GM19351 (cell line): ENCODE measurements around the gene FAM161A.
A peak's percentile ranks its signal among the peaks of the same experiment; 100 is the strongest.

ENCODE experiments used
- ATAC-seq: cut with Tn5 transposase; IDR thresholded peaks from one replicate; pipeline ENCODE4 v1.9.1; 2021; ENCODE audit warnings: mild to moderate bottlenecking, moderate library complexity; ENCODE audit not compliant: unreplicated experiment

The FAM161A gene

DNA sequence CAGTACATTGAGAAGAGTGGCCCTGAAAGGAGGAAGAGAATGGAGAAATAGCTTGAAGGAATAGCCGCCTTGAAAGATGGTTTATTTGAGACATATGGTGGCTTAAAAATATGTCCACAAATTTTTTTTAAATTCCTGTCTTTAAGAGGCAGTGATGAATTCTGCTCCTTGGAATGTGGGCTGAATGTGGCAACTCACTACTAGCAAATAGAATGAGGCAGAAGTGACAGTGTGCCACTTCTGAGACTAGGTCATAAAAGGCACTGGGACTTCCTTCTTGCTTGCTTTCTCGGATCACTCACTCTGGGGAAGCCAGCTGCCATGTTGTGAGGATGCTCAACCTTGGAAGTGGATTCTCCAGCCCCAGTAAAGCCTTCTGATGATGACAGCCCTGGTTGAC is 67.0 kb downstream of the FAM161A start:
- no peak for ATAC-seq

DNA sequence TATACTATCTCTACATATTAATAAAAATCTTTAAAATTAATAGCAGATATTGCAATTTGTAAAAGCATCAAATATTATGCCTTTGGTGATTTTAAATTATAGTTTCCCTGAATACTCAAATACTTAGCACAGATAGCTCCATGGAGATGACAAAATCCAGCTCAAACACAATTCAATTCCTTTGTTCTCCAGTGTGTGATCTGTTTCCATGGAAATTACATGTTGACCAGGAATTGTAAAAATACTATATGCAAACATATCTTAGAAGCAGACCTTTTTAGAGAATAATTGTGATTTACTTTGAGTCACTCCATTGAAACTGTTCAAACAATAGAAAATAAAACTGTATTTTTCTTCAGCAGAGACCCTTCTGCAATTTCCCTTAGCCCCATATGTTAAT is 68.3 kb downstream of the FAM161A start:
- ATAC-seq: no peak

DNA sequence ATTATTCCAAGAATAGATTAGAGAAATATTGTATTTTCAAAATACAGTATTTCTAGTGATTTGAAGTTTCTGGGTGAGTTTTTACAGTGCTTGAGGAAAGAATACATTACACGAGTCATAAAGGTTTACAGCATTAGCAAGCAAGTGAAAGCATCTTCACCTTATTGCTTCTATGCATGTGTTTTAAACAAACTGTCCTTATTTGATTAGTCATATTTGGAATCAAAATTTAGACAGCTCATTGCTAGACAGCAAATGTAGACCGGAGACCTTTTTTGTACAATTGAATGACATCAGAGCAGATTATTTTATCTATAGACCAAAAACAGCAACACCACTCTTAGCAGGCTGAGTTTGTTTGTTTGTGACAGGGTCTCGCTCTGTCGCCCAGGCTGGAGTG is 69.2 kb downstream of the FAM161A start:
- no peak for ATAC-seq

DNA sequence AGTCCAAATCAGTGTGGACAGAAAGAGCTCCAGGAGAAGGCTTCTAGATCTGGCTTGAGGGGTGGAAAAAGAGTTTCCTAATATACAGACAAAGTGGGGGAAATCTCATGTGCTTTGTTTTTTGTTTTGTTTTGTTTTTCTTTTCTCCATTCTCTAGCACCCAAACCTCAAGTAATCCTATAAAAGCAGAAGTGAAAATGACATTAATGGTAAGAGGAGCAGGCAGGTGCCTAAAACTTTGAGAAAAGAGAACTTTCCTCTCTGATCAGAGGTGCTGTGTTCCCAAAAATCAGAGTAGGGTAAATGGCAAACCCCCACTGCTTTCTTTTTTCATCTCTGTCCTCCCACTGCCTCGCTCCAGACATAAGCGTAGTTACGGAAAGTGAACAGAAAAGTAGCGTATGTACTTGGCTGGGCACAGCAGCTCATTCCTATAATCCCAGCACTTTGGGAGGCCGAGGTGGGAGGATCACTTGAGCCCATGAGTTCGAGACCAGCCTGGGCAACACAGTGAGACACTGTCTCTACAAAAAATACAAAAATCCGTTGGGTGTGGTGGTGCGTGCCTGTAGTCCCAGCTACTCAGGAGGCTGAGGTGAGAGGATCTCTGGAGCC is 77.8 kb downstream of the FAM161A start:
- peak; percentile 87 for ATAC-seq
